WTC11 (cell line): ENCODE measurements around the gene CYP46A1. TPM values are rescaled to one million over a fixed set of nuclear protein-coding genes. Genes with fewer than 3 reads are reported as not detected.

ENCODE experiments used
- AFF4 ChIP-seq: sonication (generic); formaldehyde crosslinking; IDR thresholded peaks from 2 replicates; pipeline ENCODE4 v1.8.1; 2023; ENCODE audit warnings: mild to moderate bottlenecking, missing genetic modification reagents, borderline replicate concordance
- ARID4B ChIP-seq: sonication (generic); formaldehyde crosslinking; IDR thresholded peaks from 2 replicates; pipeline ENCODE4 v1.8.0; 2023; ENCODE audit warnings: missing genetic modification reagents, mild to moderate bottlenecking, borderline replicate concordance
- ATF3 ChIP-seq: sonication (generic); formaldehyde crosslinking; conservative IDR thresholded peaks from 2 replicates; pipeline ENCODE4 v1.8.1; 2022; ENCODE audit warnings: mild to moderate bottlenecking, missing genetic modification reagents
- E2F5 ChIP-seq: sonication (generic); formaldehyde crosslinking; IDR thresholded peaks from 2 replicates; pipeline ENCODE4 v1.8.1; 2022; ENCODE audit warnings: mild to moderate bottlenecking, moderate library complexity, missing genetic modification reagents
- NFATC4 ChIP-seq: fragments of 250-450 bp; sonication (Bioruptor Pico); IDR thresholded peaks from 2 replicates; pipeline ENCODE4 v1.9.0; 2021; ENCODE audit warnings: mild to moderate bottlenecking
- NR1H2 ChIP-seq: sonication (generic); formaldehyde crosslinking; IDR thresholded peaks from 2 replicates; pipeline ENCODE4 v1.9.0; 2021; ENCODE audit warnings: mild to moderate bottlenecking, moderate library complexity, missing genetic modification reagents
- PRDM15 ChIP-seq: sonication (generic); formaldehyde crosslinking; IDR thresholded peaks from 2 replicates; pipeline ENCODE4 v1.8.0; 2022; ENCODE audit warnings: missing genetic modification reagents
- TEAD4 ChIP-seq: sonication (generic); formaldehyde crosslinking; IDR thresholded peaks from 2 replicates; pipeline ENCODE4 v1.8.0; 2022; ENCODE audit warnings: mild to moderate bottlenecking, missing genetic modification reagents
- ZBTB21 ChIP-seq: sonication (generic); formaldehyde crosslinking; IDR thresholded peaks from 2 replicates; pipeline ENCODE4 v1.8.1; 2023; ENCODE audit warnings: mild to moderate bottlenecking, missing genetic modification reagents, borderline replicate concordance
- ZNF138 ChIP-seq: sonication (generic); formaldehyde crosslinking; conservative IDR thresholded peaks from 2 replicates; pipeline ENCODE4 v1.8.1; 2022; ENCODE audit warnings: mild to moderate bottlenecking, moderate library complexity, missing genetic modification reagents
- ZNF532 ChIP-seq: fragments of 250-450 bp; sonication (Bioruptor Pico); IDR thresholded peaks from 2 replicates; pipeline ENCODE4 v1.9.0; 2021; ENCODE audit warnings: mild to moderate bottlenecking, borderline replicate concordance
- ZSCAN18 ChIP-seq: fragments of 250-450 bp; sonication (Bioruptor Pico); IDR thresholded peaks from 2 replicates; pipeline ENCODE4 v2.1.2; 2022; ENCODE audit warnings: mild to moderate bottlenecking, moderate library complexity
- total RNA-seq: library from RNA; stranded (reverse); gene quantifications from 3 replicates; pipeline ENCODE4 v1.2.3, GENCODE V29; 2021

Gene CYP46A1
- total RNA-seq, 1 experiment from 2014 or later = 0.77 TPM

- TF ChIP-seq ZNF138 (CRISPR knock-in tag) (no peak), NFATC4 (CRISPR knock-in tag) (no peak), AFF4 (CRISPR knock-in tag) (no peak), TEAD4 (CRISPR knock-in tag) (no peak), ZSCAN18 (CRISPR knock-in tag) (no peak), E2F5 (CRISPR knock-in tag) (no peak), ZNF532 (no peak), ZBTB21 (no peak), PRDM15 (CRISPR knock-in tag) (no peak), ATF3 (CRISPR knock-in tag) (no peak), NR1H2 (CRISPR knock-in tag) (no peak), ARID4B (no peak)
- TF ChIP-seq, all 79 proteins: peak for 0
These were observed 14.1 kb downstream of the CYP46A1 start (continued) for GRCh38 chr14:99698236-99698635.
